Bronchial epithelial cell (primary cell): Measurements from ENCODE around the gene CARMIL1. TPM values are rescaled to one million over a fixed set of nuclear protein-coding genes. Genes with fewer than 3 reads are reported as not detected.

Experiments
- DNase-seq: peaks from one replicate; pipeline ENCODE4 v3.0.0-alpha.2; 2010; ENCODE audit warnings: low read depth
- FAIRE-seq: peaks from 2 replicates; lab custom pipeline; 2011; peaks lifted over from hg19 to GRCh38; lab: Jason Lieb, UNC
- H3K27me3 ChIP-seq: 2 replicates; pipeline ENCODE4 v1.5.1; 2011; ENCODE audit warnings: low read length; ENCODE audit not compliant: control insufficient read depth, insufficient read depth
- H3K36me3 ChIP-seq: 2 replicates; pipeline ENCODE4 v1.5.1; 2011; ENCODE audit warnings: low read length; ENCODE audit not compliant: control insufficient read depth, insufficient read depth
- H3K4me3 ChIP-seq: 2 replicates; pipeline ENCODE4 v1.5.1; 2011; ENCODE audit warnings: mild to moderate bottlenecking, low read depth, low read length, control low read depth
- total RNA-seq: library from RNA; depleted of rRNA; stranded (reverse); fragments of >200 nt; gene quantifications from 2 replicates; pipeline ENCODE4 v1.2.1, GENCODE V29; 2014
- TF ChIP-seq, protein P1 (sequence below): IDR thresholded peaks from 2 replicates; pipeline ENCODE4 v1.5.1; 2011; ENCODE audit warnings: mild to moderate bottlenecking, moderate library complexity, low read length, control low read depth, inconsistent platforms; ENCODE audit not compliant: insufficient read depth, severe bottlenecking

The CARMIL1 gene
- total RNA-seq, 1 donor from 2014 or later: 12.1 TPM

DNA sequence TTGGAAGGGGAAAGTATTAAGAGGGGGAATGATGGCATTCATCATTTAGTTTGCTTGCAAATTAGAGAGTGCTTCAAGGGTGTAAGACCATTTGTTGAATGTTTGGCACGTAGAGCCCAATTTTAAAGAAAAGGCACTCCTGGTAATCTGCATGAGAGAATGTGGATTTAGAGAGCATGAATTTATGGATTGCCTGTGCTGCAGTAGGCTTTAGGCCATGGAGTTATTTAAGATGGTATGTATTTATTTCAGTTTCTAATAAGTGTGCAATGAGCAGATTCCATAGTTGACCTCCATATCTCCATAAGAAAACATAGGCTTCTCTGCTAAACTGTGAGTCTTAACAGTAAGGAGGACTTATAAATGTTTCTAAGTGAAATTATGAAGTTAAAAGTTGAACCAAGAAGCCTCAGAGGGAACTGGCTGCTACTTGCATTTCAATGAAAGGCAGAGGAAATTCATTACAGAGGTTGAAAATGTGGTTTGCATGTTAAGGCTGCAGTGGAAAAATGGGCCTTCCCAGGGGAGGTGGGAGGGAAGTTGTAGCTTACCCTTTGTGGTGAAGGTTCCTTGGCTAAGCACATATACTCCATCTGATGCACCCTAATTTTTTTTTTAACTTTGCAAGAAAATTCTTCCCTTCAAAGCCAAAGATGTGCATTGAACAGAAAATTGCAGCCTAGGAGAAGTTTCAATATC, 134.2 kb downstream of the CARMIL1 start:
- DNase-seq (no peak), FAIRE-seq (no peak)
- no peaks in the 10 kb centered on the region for H3K27me3 ChIP-seq
- TF ChIP-seq, protein P1, sequence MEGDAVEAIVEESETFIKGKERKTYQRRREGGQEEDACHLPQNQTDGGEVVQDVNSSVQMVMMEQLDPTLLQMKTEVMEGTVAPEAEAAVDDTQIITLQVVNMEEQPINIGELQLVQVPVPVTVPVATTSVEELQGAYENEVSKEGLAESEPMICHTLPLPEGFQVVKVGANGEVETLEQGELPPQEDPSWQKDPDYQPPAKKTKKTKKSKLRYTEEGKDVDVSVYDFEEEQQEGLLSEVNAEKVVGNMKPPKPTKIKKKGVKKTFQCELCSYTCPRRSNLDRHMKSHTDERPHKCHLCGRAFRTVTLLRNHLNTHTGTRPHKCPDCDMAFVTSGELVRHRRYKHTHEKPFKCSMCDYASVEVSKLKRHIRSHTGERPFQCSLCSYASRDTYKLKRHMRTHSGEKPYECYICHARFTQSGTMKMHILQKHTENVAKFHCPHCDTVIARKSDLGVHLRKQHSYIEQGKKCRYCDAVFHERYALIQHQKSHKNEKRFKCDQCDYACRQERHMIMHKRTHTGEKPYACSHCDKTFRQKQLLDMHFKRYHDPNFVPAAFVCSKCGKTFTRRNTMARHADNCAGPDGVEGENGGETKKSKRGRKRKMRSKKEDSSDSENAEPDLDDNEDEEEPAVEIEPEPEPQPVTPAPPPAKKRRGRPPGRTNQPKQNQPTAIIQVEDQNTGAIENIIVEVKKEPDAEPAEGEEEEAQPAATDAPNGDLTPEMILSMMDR: no peak
- no peaks in the 10 kb centered on the region for H3K36me3 ChIP-seq
- H3K4me3 ChIP-seq: no peak overlapping the region

DNA sequence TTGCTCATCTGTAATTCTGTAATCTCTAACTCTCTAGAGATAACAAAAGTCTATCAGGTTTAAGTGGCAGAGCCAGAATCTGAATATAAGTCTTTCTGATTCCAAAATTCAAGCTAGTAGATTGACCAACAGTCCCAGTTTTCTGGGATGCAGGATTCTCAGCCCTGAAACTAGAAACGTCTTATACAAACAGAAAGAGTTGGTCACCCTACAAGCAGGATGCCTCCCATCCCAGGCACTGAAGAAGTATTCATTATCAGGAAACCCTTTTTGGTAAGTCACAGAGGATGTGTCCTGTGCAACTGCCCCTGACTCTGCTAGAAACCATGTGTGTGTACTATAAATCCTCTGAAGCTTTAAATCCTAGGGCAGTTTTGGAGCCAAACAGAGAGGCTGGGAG, 135.0 kb downstream of the CARMIL1 start:
- Histone ChIP-seq H3K4me3 (no peak overlapping the region), H3K36me3 (no peaks in the 10 kb centered on the region), H3K27me3 (no peaks in the 10 kb centered on the region)
- TF ChIP-seq, protein P1: no peak
- DNase-seq (no peak), FAIRE-seq (no peak)

DNA sequence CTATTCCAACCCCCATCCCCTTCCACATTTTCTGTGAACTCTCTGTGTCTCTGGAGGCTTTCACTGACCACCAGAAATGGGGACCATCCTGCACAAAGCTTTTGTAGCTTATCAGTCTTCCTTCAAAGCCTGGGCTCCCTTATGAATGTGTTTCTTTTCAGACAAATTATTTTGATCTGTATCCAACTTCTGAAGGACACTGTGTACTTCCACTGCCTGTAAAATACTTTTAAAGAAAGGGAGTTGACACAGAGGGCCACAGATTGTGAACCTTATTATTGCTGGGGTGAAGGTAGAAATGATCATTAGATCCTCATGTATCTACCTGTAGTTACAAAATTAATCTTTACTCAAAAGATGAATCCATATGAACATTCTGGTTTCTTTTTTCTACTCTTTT, 135.6 kb downstream of the CARMIL1 start:
- Histone ChIP-seq H3K36me3 (no peaks in the 10 kb centered on the region), H3K27me3 (no peaks in the 10 kb centered on the region), H3K4me3 (no peak overlapping the region)
- no peak for DNase-seq
- FAIRE-seq: no peak
- TF ChIP-seq, protein P1: no peak

DNA sequence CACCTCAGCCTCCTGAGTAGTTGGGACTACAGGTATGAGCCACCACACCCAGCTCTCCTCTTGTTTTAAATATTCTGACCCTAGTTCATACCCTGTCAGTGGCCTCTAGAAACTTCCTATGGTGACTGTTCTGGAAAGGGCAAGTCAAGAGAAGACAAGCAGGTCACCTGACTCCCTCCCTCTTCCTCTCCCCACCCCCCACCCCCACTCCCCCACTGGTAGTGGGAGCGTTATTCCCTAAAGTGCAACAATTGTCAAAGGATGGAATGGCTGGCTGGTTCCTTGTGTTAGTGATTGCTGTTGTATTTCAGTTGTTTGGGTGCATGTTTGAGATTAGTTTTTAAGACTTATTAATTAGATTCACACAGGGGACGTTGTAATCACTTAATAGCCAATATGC, 136.1 kb downstream of the CARMIL1 start:
- DNase-seq (no peak), FAIRE-seq (no peak)
- no peaks in the 10 kb centered on the region for H3K27me3 ChIP-seq
- no peaks in the 10 kb centered on the region for H3K36me3 ChIP-seq
- H3K4me3 ChIP-seq: no peak overlapping the region
- TF ChIP-seq, protein P1: no peak

DNA sequence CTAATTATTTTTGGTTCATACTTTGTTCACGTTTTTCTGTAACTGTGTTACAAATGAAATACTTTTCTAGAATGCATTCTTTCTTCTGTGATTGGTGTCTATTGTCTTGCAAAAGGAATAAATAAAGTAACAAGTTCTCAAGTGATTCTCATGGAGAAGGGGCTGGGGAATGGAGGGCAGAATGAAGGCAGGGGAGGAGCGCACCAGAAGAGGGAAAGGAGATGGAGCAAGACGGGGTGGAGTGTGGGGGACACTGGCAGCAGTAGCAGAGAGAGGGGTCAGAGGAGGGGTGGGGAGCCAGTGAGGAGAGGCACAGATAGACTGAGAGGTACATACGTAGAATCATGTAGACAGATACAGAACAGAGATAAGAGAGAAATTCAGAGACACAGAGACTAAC, 136.5 kb downstream of the CARMIL1 start:
- Histone ChIP-seq H3K36me3 (no peaks in the 10 kb centered on the region), H3K4me3 (no peak overlapping the region), H3K27me3 (no peaks in the 10 kb centered on the region)
- TF ChIP-seq, protein P1: no peak
- no peak for FAIRE-seq
- DNase-seq: no peak
